GM12892 (cell line): ENCODE data around the gene SCART1.
"Not testable (repeated sequence)": the region's sequence is repeated elsewhere in the genome, so short reads cannot be mapped to it uniquely, and the experiment has no call there.

Source experiments
- POLR2A ChIP-seq: IDR thresholded peaks from 2 replicates; pipeline ENCODE4 v1.6.1; 2011; ENCODE audit warnings: low read depth, low read length, control low read depth
- POLR2AphosphoS5 ChIP-seq: IDR thresholded peaks from 2 replicates; pipeline ENCODE4 v1.6.1; 2011; ENCODE audit warnings: low read depth, low read length, control low read depth
- TAF1 ChIP-seq: IDR thresholded peaks from 2 replicates; pipeline ENCODE4 v1.6.1; 2011; ENCODE audit warnings: low read depth, mild to moderate bottlenecking, control low read depth, low read length, borderline replicate concordance

DNA sequence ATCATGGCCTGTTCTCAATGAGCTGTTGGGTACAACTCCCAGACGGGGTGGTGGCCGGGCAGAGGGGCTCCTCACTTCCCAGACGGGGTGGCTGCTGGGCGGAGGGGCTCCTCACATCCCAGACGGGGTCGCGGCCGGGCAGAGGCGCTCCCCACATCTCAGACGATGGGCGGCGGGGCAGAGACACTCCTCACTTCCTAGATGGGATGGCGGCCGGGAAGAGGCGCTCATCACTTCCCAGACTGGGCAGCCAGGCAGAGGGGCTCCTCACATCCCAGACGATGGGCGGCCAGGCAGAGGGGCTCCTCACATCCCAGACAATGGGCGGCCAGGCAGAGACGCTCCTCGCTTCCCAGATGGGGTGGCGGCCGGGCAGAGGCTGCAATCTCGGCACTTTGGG, 39.3 kb upstream of the SCART1 start:
- TF ChIP-seq POLR2A, POLR2AphosphoS5, TAF1: not testable (repeated sequence)
